Left ventricle myocardium inferior (tissue), 1 donor: ENCODE data around the gene RBM34. TPM values are rescaled to one million over a fixed set of nuclear protein-coding genes. Genes with fewer than 3 reads are reported as not detected.

Experiments
- DNase-seq: peaks from one replicate; pipeline ENCODE4 v3.0.0-alpha.2; 2020
- H3K27ac ChIP-seq: fragments of 200-600 bp; replicated peaks from 2 replicates; pipeline ENCODE4 v1.8.0; 2021
- H3K27me3 ChIP-seq: fragments of 200-600 bp; 2 replicates; pipeline ENCODE4 v1.8.0; 2021; ENCODE audit warnings: low read depth
- H3K36me3 ChIP-seq: fragments of 200-600 bp; 2 replicates; pipeline ENCODE4 v1.8.0; 2021
- H3K4me1 ChIP-seq: fragments of 200-600 bp; 2 replicates; pipeline ENCODE4 v1.8.0; 2021
- H3K4me3 ChIP-seq: fragments of 200-600 bp; 2 replicates; pipeline ENCODE4 v1.8.0; 2021; ENCODE audit warnings: mild to moderate bottlenecking, moderate library complexity
- H3K9me3 ChIP-seq: fragments of 200-600 bp; replicated peaks from 2 replicates; pipeline ENCODE4 v1.8.0; 2021
- intact Hi-C: fragments of 100-400 bp; cut with micrococcal nuclease; formaldehyde crosslinking; loops from one replicate; pipeline ENCODE4 v1.11.0; 2022
- total RNA-seq: library from RNA; stranded (reverse); fragmentation: NEBNext Ultra II Directional; extraction: Animal tissue kit (Norgen Biotek cat#: 25700); gene quantifications from one replicate; pipeline ENCODE4 v1.2.1, GENCODE V29; 2021
- TF ChIP-seq, protein P1 (sequence below): fragments of 200-600 bp; IDR thresholded peaks from 2 replicates; pipeline ENCODE4 v1.8.0; 2021; ENCODE audit warnings: antibody characterized with exemption, mild to moderate bottlenecking, borderline replicate concordance
- donor health status: DM: no; HTN: yes; CAD: no; lungs with severe emphysema.

RBM34 gene
- total RNA-seq, 1 donor from 2014 or later, result 55.6 TPM

DNA sequence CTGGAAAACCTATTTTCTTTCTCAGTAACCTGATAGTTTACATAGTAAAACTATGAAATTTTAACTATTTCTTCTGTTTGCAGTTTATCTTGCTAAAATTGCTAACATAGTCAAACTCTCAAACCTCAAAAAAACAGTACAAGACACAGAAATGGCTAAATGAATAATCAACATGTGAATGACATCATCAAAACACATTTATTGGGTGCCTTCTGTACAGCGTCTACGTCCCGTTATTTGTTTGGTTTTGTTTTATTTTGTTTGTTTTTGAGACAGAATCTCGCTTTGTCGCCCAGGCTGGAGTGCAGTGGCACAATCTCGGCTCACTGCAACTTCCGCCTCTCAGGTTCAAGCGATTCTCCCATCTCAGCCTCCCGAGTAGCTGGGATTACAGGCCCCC lies 11.2 kb downstream of the RBM34 start:
- Histone ChIP-seq H3K36me3 (peaks cover 98% of the 10 kb centered on the region), H3K4me1 (no peaks in the 10 kb centered on the region), H3K27ac (no peak overlapping the region), H3K4me3 (no peak overlapping the region), H3K9me3 (no peaks in the 10 kb centered on the region), H3K27me3 (no peaks in the 10 kb centered on the region)
- TF ChIP-seq, protein P1, sequence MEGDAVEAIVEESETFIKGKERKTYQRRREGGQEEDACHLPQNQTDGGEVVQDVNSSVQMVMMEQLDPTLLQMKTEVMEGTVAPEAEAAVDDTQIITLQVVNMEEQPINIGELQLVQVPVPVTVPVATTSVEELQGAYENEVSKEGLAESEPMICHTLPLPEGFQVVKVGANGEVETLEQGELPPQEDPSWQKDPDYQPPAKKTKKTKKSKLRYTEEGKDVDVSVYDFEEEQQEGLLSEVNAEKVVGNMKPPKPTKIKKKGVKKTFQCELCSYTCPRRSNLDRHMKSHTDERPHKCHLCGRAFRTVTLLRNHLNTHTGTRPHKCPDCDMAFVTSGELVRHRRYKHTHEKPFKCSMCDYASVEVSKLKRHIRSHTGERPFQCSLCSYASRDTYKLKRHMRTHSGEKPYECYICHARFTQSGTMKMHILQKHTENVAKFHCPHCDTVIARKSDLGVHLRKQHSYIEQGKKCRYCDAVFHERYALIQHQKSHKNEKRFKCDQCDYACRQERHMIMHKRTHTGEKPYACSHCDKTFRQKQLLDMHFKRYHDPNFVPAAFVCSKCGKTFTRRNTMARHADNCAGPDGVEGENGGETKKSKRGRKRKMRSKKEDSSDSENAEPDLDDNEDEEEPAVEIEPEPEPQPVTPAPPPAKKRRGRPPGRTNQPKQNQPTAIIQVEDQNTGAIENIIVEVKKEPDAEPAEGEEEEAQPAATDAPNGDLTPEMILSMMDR, result no peak
- intact Hi-C loops, result no loop called here
- DNase-seq, result no peak

DNA sequence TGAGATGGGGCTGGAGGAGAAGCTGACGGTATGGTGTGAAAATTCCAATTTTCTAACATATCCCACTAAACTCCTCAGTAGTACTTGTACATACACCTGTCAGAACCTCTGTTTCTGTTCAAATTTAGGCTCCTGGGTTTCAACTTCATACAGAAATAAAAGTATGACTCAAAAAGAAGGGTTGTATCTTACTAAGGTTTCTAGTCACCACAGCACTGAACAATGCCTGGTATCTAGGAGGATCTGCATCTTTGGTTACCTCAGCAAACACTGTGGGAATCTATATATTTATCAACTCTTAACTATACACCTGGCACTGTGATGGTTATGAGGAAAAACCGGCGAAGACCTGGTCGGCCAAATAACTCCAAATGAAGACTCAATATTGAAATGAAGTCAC lies 13.8 kb downstream of the RBM34 start:
- Histone ChIP-seq H3K36me3 (peaks cover 96% of the 10 kb centered on the region), H3K4me3 (no peak overlapping the region), H3K27ac (no peak overlapping the region), H3K9me3 (no peaks in the 10 kb centered on the region), H3K27me3 (no peaks in the 10 kb centered on the region), H3K4me1 (no peaks in the 10 kb centered on the region)
- TF ChIP-seq, protein P1, result no peak
- DNase-seq, result no peak
- intact Hi-C loops, result no loop called here

DNA sequence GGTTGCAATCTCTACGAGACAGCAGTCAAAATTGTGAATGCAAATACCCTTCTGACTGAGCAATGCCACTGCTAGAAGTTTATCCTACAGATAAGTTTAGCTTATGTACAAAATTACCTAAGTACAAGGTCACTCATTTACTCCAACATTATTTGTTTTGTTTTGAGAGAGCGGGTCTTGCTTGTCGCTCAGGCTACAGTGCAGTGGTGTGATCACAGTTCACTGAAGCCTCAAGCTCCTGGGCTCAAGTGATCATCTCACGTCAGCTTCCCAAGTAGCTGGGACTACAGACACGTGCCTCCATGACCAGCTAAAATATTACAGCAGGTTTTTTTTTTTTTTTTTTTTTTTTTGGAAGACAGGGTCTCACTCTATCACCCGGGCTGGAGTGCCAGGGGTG lies 15.4 kb downstream of the RBM34 start:
- Histone ChIP-seq H3K36me3 (peaks cover 95% of the 10 kb centered on the region), H3K9me3 (no peaks in the 10 kb centered on the region), H3K27ac (no peak overlapping the region), H3K4me3 (no peak overlapping the region), H3K4me1 (no peaks in the 10 kb centered on the region), H3K27me3 (no peaks in the 10 kb centered on the region)
- DNase-seq, result no peak
- TF ChIP-seq, protein P1, result no peak
- intact Hi-C loops, result no loop called here

DNA sequence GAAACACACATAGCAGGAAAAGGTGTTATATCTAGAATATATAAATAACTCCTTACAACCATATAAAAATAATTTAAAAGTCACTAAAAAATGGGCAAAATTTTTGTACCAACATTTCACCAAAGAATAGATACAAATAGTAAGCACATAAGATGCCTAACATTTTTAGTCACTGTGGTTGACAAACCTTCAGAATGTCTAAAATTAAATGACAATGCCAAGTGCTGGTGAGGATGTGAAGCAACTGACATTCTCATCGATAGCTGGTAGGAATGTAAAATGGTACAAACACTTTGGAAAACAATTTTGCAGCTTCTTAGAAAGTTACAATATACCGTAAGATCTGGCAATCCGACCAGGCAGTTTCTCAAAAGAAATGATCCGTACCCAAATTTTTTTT lies 18.1 kb downstream of the RBM34 start:
- intact Hi-C loops, result no loop called here
- TF ChIP-seq, protein P1, result no peak
- DNase-seq, result no peak
- H3K36me3 ChIP-seq, result peaks cover 96% of the 10 kb centered on the region
- H3K4me1 ChIP-seq, result no peaks in the 10 kb centered on the region
- no peak overlapping the region for H3K4me3 ChIP-seq
- no peaks in the 10 kb centered on the region for H3K27me3 ChIP-seq
- no peak overlapping the region for H3K27ac ChIP-seq
- no peaks in the 10 kb centered on the region for H3K9me3 ChIP-seq

DNA sequence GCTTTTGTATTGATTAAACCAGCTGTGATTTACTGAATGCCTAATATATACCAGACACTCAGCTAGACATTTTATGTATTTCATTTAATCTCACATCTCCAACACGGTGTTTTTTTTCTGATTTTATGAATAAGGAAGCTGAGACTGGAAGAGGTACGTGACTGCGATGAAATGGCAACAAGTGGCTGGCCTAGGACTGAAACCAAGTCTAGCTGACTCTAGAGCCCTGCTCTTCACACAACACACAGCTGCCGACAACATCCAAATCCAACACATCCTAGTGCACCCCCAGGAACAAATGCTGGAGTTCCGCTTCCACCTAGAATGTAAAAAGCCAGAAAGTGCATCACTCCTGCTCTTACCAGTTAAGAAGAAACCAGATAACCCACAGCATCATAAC lies 21.7 kb downstream of the RBM34 start:
- no peak overlapping the region for H3K4me3 ChIP-seq
- no peak for DNase-seq
- intact Hi-C loops, result no loop called here
- no peaks in the 10 kb centered on the region for H3K27me3 ChIP-seq
- TF ChIP-seq, protein P1, result no peak
- H3K4me1 ChIP-seq, result peaks cover 5% of the 10 kb centered on the region
- no peaks in the 10 kb centered on the region for H3K9me3 ChIP-seq
- H3K27ac ChIP-seq, result no peak overlapping the region
- H3K36me3 ChIP-seq, result peaks cover 96% of the 10 kb centered on the region

DNA sequence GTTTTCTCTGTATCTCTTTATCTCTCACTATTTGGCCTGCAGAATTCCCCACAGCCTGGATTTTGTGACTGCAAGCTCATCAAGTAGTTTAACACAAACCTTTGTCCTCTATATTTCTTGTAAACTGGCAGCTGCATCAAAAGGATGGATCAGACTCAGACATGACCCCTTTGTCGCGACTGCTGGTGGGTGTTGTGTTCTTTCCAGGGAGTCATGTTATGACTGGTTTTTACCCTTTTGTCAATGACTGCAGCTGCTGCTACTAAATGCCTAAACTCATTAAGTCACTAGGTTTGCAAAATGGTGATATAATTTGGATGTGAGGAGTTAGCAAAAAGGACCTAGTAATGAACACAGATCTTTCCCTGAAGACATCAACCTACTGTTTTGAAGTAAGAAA lies 22.2 kb downstream of the RBM34 start:
- TF ChIP-seq, protein P1, result no peak
- intact Hi-C loops, result no loop called here

More for the DNA sequence above, 22.2 kb downstream of the RBM34 start:
- H3K36me3 ChIP-seq, result peaks cover 96% of the 10 kb centered on the region
- no peaks in the 10 kb centered on the region for H3K27me3 ChIP-seq
- H3K4me1 ChIP-seq, result peaks cover 5% of the 10 kb centered on the region
- H3K27ac ChIP-seq, result no peak overlapping the region
- H3K9me3 ChIP-seq, result no peaks in the 10 kb centered on the region
- no peak overlapping the region for H3K4me3 ChIP-seq
- DNase-seq, result no peak
